Pancreas (tissue), 10 donors: ENCODE results near the gene FAM89A. TPM values are rescaled to one million over a fixed set of nuclear protein-coding genes. Genes with fewer than 3 reads are reported as not detected.
"Not testable (repeated sequence)": the region's sequence is repeated elsewhere in the genome, so short reads cannot be mapped to it uniquely, and the experiment has no call there.

ENCODE experiments used
- ATAC-seq, 4 donors: fragments of 200-7000 bp; cut with Tn5 transposase; one replicate each; pipeline versions ENCODE4 v1.8.0 to v1.9.1; 2020; ENCODE audit warnings: mild to moderate bottlenecking in 4 of 4, moderate library complexity in 4 of 4
- DNase-seq, 6 donors: peaks; one replicate each; pipeline ENCODE4 v3.0.0-alpha.2; 2020
- FAIRE-seq: peaks from 2 replicates; lab custom pipeline; 2012; peaks lifted over from hg19 to GRCh38; lab: Jason Lieb, UNC
- H3K27ac ChIP-seq, 4 donors: fragments of 200-600 bp; sonication (generic); 1 replicate in 3 of 4; 2 replicates in 1 of 4; pipeline versions ENCODE4 v1.5.0 to v1.8.0; 2020
- H3K27me3 ChIP-seq, 4 donors: fragments of 200-600 bp; one replicate each; pipeline ENCODE4 v1.8.0; 2021
- H3K36me3 ChIP-seq, 3 donors: fragments of 200-600 bp; sonication (generic) in 1 of 3; one replicate each; pipeline versions ENCODE4 v1.5.0 to v1.8.0; 2020 to 2021
- H3K4me1 ChIP-seq, 3 donors: fragments of 200-600 bp; one replicate each; pipeline ENCODE4 v1.8.0; 2021
- H3K4me3 ChIP-seq, 4 donors: fragments of 200-600 bp; sonication (generic) in 2 of 4; one replicate each; pipeline versions ENCODE4 v1.5.0 to v1.8.0; 2020 to 2021
- H3K9me3 ChIP-seq, 4 donors: fragments of 200-600 bp; one replicate each; pipeline ENCODE4 v1.8.0; 2021
- CTCF ChIP-seq, 4 donors: fragments of 200-600 bp; sonication (generic) in 3 of 4; IDR thresholded peaks; one replicate each; pipeline versions ENCODE4 v1.5.0 to v1.8.0; 2021; ENCODE audit warnings: antibody characterized with exemption in 4 of 4
- WGBS, 2 donors: extraction: QIAGEN DNeasy Blood & Tissue Kit; methylation state at CpG; one replicate each; pipeline ENCODE4 v1.1.7; 2013; 5-methylcytosine and 5-hydroxymethylcytosine counted together
- intact Hi-C, 3 donors: fragments of 100-400 bp; cut with DNase I; formaldehyde crosslinking; loops; one replicate each; pipeline versions ENCODE4 v1.11.1 to v1.14.2; 2022
- polyA plus RNA-seq, 2 donors: library from polyadenylated mRNA; stranded (reverse); fragments of 200-250 nt; gene quantifications; one replicate each; pipeline ENCODE4 v1.2.3, GENCODE V29; 2013
- total RNA-seq, 6 donors: library from RNA; stranded (reverse); fragmentation: NEBNext Ultra II Directional in 4 of 6; extraction: Animal tissue kit (Norgen Biotek cat#: 25700) in 4 of 6; gene quantifications; one replicate each; pipeline versions ENCODE4 v1.2.1 to v1.2.4, GENCODE V29; 2021 to 2023
- donor health status: healthy with polysubstance abuse.
- donor health status: DM: no; HTN: no; CAD: no; lungs with moderate emphysema.
- donor health status: DM: no; HTN: no; CAD: no.
- donor health status: control.
- donor health status: control.
- donor health status: Bipolar disorder and iron deficiency.
- donor health status: DM: yes; HTN: yes; CAD: no.
- donor health status: DM: no; HTN: no; CAD: no.
- donor health status: DM: no; HTN: no; CAD: no.
- donor health status: DM: yes; HTN: yes; CAD: no.

The FAM89A gene
- total and polyA plus RNA-seq, 8 donors, result 3.5 to 10.2 (median 7.4) TPM

- no peak for FAIRE-seq
- no peak for ATAC-seq
- no peak for DNase-seq
- intact Hi-C loops, result no loop called here
- H3K36me3 ChIP-seq, result no peaks in the 10 kb centered on the region
- no peak overlapping the region for H3K27ac ChIP-seq
- no peaks in the 10 kb centered on the region for H3K27me3 ChIP-seq
- 86 to 90% methylated on average over 23 of the region's 23 CpGs for WGBS, 2 donors
- H3K4me1 ChIP-seq, result no peaks in the 10 kb centered on the region
- H3K4me3 ChIP-seq, result no peak overlapping the region
- TF ChIP-seq CTCF (IDR thresholded peaks at IDR 0.05), result no peak
- no peaks in the 10 kb centered on the region for H3K9me3 ChIP-seq
Measured at GRCh38 chr1:231027136-231027925, 12.7 kb downstream of the FAM89A start.

- DNase-seq (no peak), ATAC-seq (no peak), FAIRE-seq (no peak)
- no peak for TF ChIP-seq CTCF (IDR thresholded peaks at IDR 0.05)
- Histone ChIP-seq H3K27ac (no peak overlapping the region), H3K27me3 (no peaks in the 10 kb centered on the region), H3K9me3 (no peaks in the 10 kb centered on the region), H3K4me1 (no peaks in the 10 kb centered on the region), H3K4me3 (no peak overlapping the region), H3K36me3 (no peaks in the 10 kb centered on the region)
- intact Hi-C loops, result no loop called here
- 82 to 90% methylated on average over 6 of the region's 6 CpGs for WGBS, 2 donors
Measured at GRCh38 chr1:231026576-231026975, 13.5 kb downstream of the FAM89A start.

- no peaks in the 10 kb centered on the region for H3K27me3 ChIP-seq
- no peak for TF ChIP-seq CTCF (IDR thresholded peaks at IDR 0.05)
- H3K9me3 ChIP-seq, result no peaks in the 10 kb centered on the region
- no peak overlapping the region for H3K4me3 ChIP-seq
- no peak for ATAC-seq
- WGBS, 2 donors, result 92 to 95% methylated on average over 9 of the region's 9 CpGs
- H3K27ac ChIP-seq, result no peak overlapping the region
- no peak for FAIRE-seq
- H3K4me1 ChIP-seq, result no peaks in the 10 kb centered on the region
- DNase-seq, result no peak
- H3K36me3 ChIP-seq, result no peaks in the 10 kb centered on the region
- intact Hi-C loops, result no loop called here
Measured at GRCh38 chr1:231023150-231023549, 16.9 kb downstream of the FAM89A start.

DNA sequence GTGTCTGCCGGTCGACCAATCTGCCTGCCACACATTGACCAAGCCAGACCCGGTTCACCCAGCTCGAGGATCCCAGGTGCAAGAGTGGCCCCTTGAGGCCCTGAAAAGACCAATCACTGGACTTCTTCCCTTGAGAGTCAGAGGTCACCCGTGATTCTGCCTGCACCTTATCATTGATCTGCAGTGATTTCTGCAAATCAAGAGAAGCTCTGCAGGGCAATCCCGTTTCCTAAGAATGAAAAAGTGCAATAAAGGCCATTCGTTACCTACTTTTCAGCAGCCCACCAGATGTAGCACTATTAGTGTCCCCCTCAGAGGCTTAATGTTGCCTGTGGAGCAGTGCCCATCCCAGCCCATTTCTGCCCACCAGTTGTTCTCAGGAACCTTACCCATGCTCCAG lies 17.5 kb downstream of the FAM89A start:
- FAIRE-seq, H3K4me1 ChIP-seq, intact Hi-C loops, H3K36me3 ChIP-seq, H3K9me3 ChIP-seq, H3K27ac ChIP-seq, ATAC-seq, H3K27me3 ChIP-seq, DNase-seq, H3K4me3 ChIP-seq: not testable (repeated sequence)
- WGBS, 2 donors, result 93% methylated on average over 7 of the region's 7 CpGs

- 90 to 91% methylated on average over 12 of the region's 12 CpGs for WGBS, 2 donors
- no peak for ATAC-seq
Measured at GRCh38 chr1:231021540-231022031, 18.5 kb downstream of the FAM89A start.

More at GRCh38 chr1:231021540-231022031, 18.5 kb downstream of the FAM89A start:
- DNase-seq (no peak), FAIRE-seq (no peak)
- intact Hi-C loops, result no loop called here
- H3K4me1 ChIP-seq, result no peaks in the 10 kb centered on the region
- no peak overlapping the region for H3K4me3 ChIP-seq
- H3K36me3 ChIP-seq, result no peaks in the 10 kb centered on the region
- no peaks in the 10 kb centered on the region for H3K9me3 ChIP-seq
- H3K27ac ChIP-seq, result no peak overlapping the region
- TF ChIP-seq CTCF (IDR thresholded peaks at IDR 0.05), result no peak
- no peaks in the 10 kb centered on the region for H3K27me3 ChIP-seq
